B cell (primary cell): ENCODE data around the gene RANBP3L. TPM values are rescaled to one million over a fixed set of nuclear protein-coding genes. Genes with fewer than 3 reads are reported as not detected.

Experiments used
- ATAC-seq: fragments of 200-7000 bp; cut with Tn5 transposase; one replicate; pipeline ENCODE4 v1.10.0; 2021; ENCODE audit warnings: low read depth, mild to moderate bottlenecking, moderate number of reproducible peaks, moderate library complexity
- CTCF ChIA-PET: fragments of 350-600 bp; sonication (Branson Sonifier 250); formaldehyde crosslinking; loops from one replicate; lab custom pipeline; 2021; ENCODE audit warnings: antibody characterized with exemption, inconsistent platforms; lab: Charles Lee
- POLR2A ChIA-PET: fragments of 350-600 bp; sonication (Branson Sonifier 250); formaldehyde crosslinking; loops from one replicate; lab custom pipeline; 2021; ENCODE audit warnings: antibody characterized with exemption; lab: Charles Lee
- DNase-seq: peaks from one replicate; pipeline ENCODE4 v3.0.0; 2013
- H2AFZ ChIP-seq: 2 replicates; pipeline ENCODE4 v1.6.1; 2012; ENCODE audit warnings: mild to moderate bottlenecking, low read depth, low read length; ENCODE audit not compliant: insufficient read depth, poor library complexity, severe bottlenecking
- H3K27ac ChIP-seq, 2 donors: 1 replicate in 1 of 2; 2 replicates in 1 of 2; pipeline ENCODE4 v1.5.1; 2012 to 2013; ENCODE audit warnings: low read length in 2 of 2, mild to moderate bottlenecking in 2 of 2, moderate library complexity in 1 of 2
- H3K27me3 ChIP-seq, 4 experiments: fragments of 200-600 bp in 1 of 4; sonication (generic) in 1 of 4; replicated peaks in 1 of 4; 1 replicate in 2 of 4; 2 replicates in 2 of 4; pipeline versions ENCODE4 v1.6.1 to v1.7.0; 2013 to 2016; ENCODE audit warnings: low read length in 3 of 4, mild to moderate bottlenecking in 2 of 4, mixed read lengths in 1 of 4, moderate library complexity in 1 of 4; ENCODE audit not compliant: insufficient read depth in 4 of 4, control insufficient read depth in 3 of 4; ENCODE audit errors: control extremely low read depth in 1 of 4
- H3K36me3 ChIP-seq, 2 experiments: replicated peaks in 1 of 2; 1 replicate in 1 of 2; 2 replicates in 1 of 2; pipeline versions ENCODE4 v1.6.1 to v1.7.1; 2013; ENCODE audit warnings: low read length in 1 of 2; ENCODE audit not compliant: insufficient read depth in 2 of 2, control insufficient read depth in 1 of 2; ENCODE audit errors: control extremely low read depth in 1 of 2, extremely low read depth in 1 of 2
- H3K4me1 ChIP-seq, 2 donors: fragments of 200-600 bp in 1 of 2; sonication (generic) in 1 of 2; 1 replicate in 1 of 2; 2 replicates in 1 of 2; pipeline versions ENCODE4 v1.5.1 to v1.6.1; 2013 to 2017; ENCODE audit warnings: low read length in 2 of 2; ENCODE audit not compliant: control insufficient read depth in 2 of 2, insufficient read depth in 2 of 2
- H3K4me2 ChIP-seq: replicated peaks from 2 replicates; pipeline ENCODE3; 2012; ENCODE audit warnings: mild to moderate bottlenecking, low read depth, low read length; ENCODE audit not compliant: poor library complexity, severe bottlenecking
- H3K4me3 ChIP-seq, 5 experiments: fragments of 200-600 bp in 1 of 5; sonication (generic) in 1 of 5; 1 replicate in 3 of 5; 2 replicates in 2 of 5; pipeline versions ENCODE4 v1.5.1 to v1.7.0; 2011 to 2016; ENCODE audit warnings: low read length in 4 of 5, mild to moderate bottlenecking in 4 of 5, low read depth in 2 of 5, control low read depth in 1 of 5, moderate library complexity in 1 of 5; ENCODE audit not compliant: insufficient read depth in 1 of 5; ENCODE audit errors: control extremely low read depth in 1 of 5, extremely low read depth in 1 of 5
- H3K79me2 ChIP-seq: fragments of 200-600 bp; sonication (generic); one replicate; pipeline ENCODE4 v1.6.0; 2016; ENCODE audit warnings: low read length; ENCODE audit not compliant: control insufficient read depth, insufficient read depth
- H3K9ac ChIP-seq: fragments of 200-600 bp; sonication (generic); 2 replicates; pipeline ENCODE4 v1.6.1; 2017; ENCODE audit warnings: mild to moderate bottlenecking, low read length, moderate library complexity
- H3K9me3 ChIP-seq, 3 donors: one replicate each; pipeline versions ENCODE4 v1.6.1 to v1.7.1; 2013; ENCODE audit warnings: low read length in 2 of 3; ENCODE audit not compliant: control insufficient read depth in 2 of 3, insufficient read depth in 1 of 3; ENCODE audit errors: control extremely low read depth in 1 of 3
- H4K20me1 ChIP-seq: 2 replicates; pipeline ENCODE4 v1.6.0; 2012; ENCODE audit warnings: mild to moderate bottlenecking, low read length; ENCODE audit not compliant: insufficient read depth, control insufficient read depth, poor library complexity, severe bottlenecking
- H3K27ac Mint-ChIP-seq: one replicate; pipeline ENCODE4 v1.8.0; 2021; ENCODE audit warnings: mixed read lengths
- H3K27me3 Mint-ChIP-seq: one replicate; pipeline ENCODE4 v1.8.0; 2021; ENCODE audit warnings: mixed read lengths
- H3K4me1 Mint-ChIP-seq: one replicate; pipeline ENCODE4 v1.8.0; 2021; ENCODE audit warnings: mixed read lengths
- H3K4me3 Mint-ChIP-seq: one replicate; pipeline ENCODE4 v1.8.0; 2021; ENCODE audit warnings: mixed read lengths
- H3K9me3 Mint-ChIP-seq: one replicate; pipeline ENCODE4 v1.8.0; 2022; ENCODE audit warnings: mixed read lengths; ENCODE audit not compliant: insufficient read depth
- EZH2 ChIP-seq: IDR thresholded peaks from 2 replicates; pipeline ENCODE4 v1.6.1; 2012; ENCODE audit warnings: borderline replicate concordance, low read depth, mild to moderate bottlenecking, moderate library complexity, low read length; ENCODE audit not compliant: insufficient read depth, poor library complexity, severe bottlenecking
- WGBS: methylation state at CpG from one replicate; pipeline ENCODE4 v1.1.5; 2013; ENCODE audit warnings: missing lambda C conversion rate; ENCODE audit not compliant: insufficient coverage; 5-methylcytosine and 5-hydroxymethylcytosine counted together
- intact Hi-C: fragments of 100-400 bp; cut with micrococcal nuclease; formaldehyde crosslinking; loops from one replicate; pipeline ENCODE4 v1.10.0; 2022
- polyA plus RNA-seq: library from polyadenylated mRNA; depleted of rRNA; stranded (reverse); fragments of >200 nt; gene quantifications from 2 replicates; pipeline ENCODE4 v1.2.3, GENCODE V29; 2012
- total RNA-seq, 2 donors: library from RNA; stranded (reverse); fragments of 120-200 nt in 1 of 2; gene quantifications; 1 replicate in 1 of 2; 2 replicates in 1 of 2; pipeline versions ENCODE4 v1.2.3 to v1.2.4, GENCODE V29; 2013 to 2022
- TF ChIP-seq, protein P1 (sequence below): fragments of 200-600 bp; IDR thresholded peaks from one replicate; pipeline ENCODE4 v1.8.0; 2022; ENCODE audit warnings: antibody characterized with exemption, mild to moderate bottlenecking

RANBP3L gene
- total and polyA plus RNA-seq, 2 donors (not counting 1 experiment from before 2014, with no cell fraction given), result not detected

DNA sequence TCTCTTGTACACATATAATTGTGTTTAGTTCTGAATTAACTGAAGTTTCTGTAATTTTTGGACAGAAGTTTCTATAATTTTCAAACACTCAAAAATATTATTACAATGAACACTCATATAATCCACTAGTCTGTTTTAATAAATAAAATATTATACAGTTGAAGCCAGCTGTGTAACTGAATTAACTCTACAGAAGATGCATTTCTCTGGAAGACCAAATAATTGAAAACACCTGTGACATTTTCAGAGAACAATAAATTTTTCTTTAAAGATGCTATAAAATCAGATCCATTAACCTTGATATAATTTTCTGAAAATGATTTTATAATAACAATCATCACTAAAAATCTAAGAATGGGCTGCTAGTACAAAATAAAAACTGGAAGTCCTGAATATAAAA lies 74.7 kb downstream of the RANBP3L start:
- DNase-seq (no peak), ATAC-seq (no peak)
- H3K4me1 ChIP-seq, result no peaks in the 10 kb centered on the region
- H3K9ac ChIP-seq, result no peak overlapping the region
- no peaks in the 10 kb centered on the region for H3K27me3 Mint-ChIP-seq
- no peak overlapping the region for H3K4me3 Mint-ChIP-seq
- no peaks in the 10 kb centered on the region for H3K9me3 Mint-ChIP-seq
- no peaks in the 10 kb centered on the region for H3K9me3 ChIP-seq
- no peaks in the 10 kb centered on the region for H3K27me3 ChIP-seq
- H4K20me1 ChIP-seq, result no peaks in the 10 kb centered on the region
- H2AFZ ChIP-seq, result no peak overlapping the region
- peaks cover 0 to 18% of the 10 kb centered on the region in 2 experiments for H3K36me3 ChIP-seq
- no peak overlapping the region for H3K27ac Mint-ChIP-seq
- H3K27ac ChIP-seq, result no peak overlapping the region
- H3K4me3 ChIP-seq, result no peak overlapping the region
- peaks cover 10% of the 10 kb centered on the region for H3K79me2 ChIP-seq
- CTCF ChIA-PET, result no interaction called here
- TF ChIP-seq, protein P1, sequence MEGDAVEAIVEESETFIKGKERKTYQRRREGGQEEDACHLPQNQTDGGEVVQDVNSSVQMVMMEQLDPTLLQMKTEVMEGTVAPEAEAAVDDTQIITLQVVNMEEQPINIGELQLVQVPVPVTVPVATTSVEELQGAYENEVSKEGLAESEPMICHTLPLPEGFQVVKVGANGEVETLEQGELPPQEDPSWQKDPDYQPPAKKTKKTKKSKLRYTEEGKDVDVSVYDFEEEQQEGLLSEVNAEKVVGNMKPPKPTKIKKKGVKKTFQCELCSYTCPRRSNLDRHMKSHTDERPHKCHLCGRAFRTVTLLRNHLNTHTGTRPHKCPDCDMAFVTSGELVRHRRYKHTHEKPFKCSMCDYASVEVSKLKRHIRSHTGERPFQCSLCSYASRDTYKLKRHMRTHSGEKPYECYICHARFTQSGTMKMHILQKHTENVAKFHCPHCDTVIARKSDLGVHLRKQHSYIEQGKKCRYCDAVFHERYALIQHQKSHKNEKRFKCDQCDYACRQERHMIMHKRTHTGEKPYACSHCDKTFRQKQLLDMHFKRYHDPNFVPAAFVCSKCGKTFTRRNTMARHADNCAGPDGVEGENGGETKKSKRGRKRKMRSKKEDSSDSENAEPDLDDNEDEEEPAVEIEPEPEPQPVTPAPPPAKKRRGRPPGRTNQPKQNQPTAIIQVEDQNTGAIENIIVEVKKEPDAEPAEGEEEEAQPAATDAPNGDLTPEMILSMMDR, result no peak
- TF ChIP-seq EZH2, result no peak
- H3K4me2 ChIP-seq, result no peak overlapping the region
- POLR2A ChIA-PET, result no interaction called here
- intact Hi-C loops, result no loop called here
- H3K4me1 Mint-ChIP-seq, result no peaks in the 10 kb centered on the region

DNA sequence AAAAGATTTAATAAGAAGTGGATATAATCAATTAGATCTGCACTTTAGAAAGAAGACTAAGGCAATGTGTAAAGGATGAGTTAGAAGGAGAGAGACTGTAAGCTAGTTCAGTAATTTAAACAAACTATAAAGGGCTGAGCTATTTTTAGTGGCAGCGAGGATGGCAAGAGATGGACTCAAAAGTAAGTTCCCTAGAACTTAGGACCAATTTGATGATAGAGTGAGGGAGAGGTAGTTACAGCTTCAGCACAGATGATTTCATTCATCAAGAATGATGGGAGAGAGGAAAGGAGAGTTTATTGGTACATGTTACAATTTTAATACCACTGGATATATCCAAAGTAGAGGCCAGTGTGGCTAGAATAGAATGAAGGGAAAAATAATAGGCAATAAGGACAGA lies 79.1 kb downstream of the RANBP3L start:
- Histone ChIP-seq H3K4me1 (no peaks in the 10 kb centered on the region), H3K4me2 (no peak overlapping the region), H3K9ac (no peak overlapping the region), H3K27me3 (no peaks in the 10 kb centered on the region), H3K36me3 (peaks cover 0 to 32% of the 10 kb centered on the region in 2 experiments), H3K27ac (no peak overlapping the region), H3K79me2 (no peaks in the 10 kb centered on the region), H3K9me3 (no peaks in the 10 kb centered on the region), H3K4me3 (no peak overlapping the region), H4K20me1 (no peaks in the 10 kb centered on the region), H2AFZ (no peak overlapping the region)
- H3K27ac Mint-ChIP-seq, result no peak overlapping the region
- H3K4me1 Mint-ChIP-seq, result no peaks in the 10 kb centered on the region
- ChIA-PET POLR2A (no interaction called here), CTCF (no interaction called here)
- intact Hi-C loops, result no loop called here
- DNase-seq, result no peak
- ATAC-seq, result no peak
- no peak for TF ChIP-seq EZH2
- TF ChIP-seq, protein P1, result no peak
- no peak overlapping the region for H3K4me3 Mint-ChIP-seq
- WGBS, result 100% methylated on average over 1 of the region's 1 CpG
- H3K27me3 Mint-ChIP-seq, result no peaks in the 10 kb centered on the region
- H3K9me3 Mint-ChIP-seq, result no peaks in the 10 kb centered on the region
